ENCODE results near the gene TGFBR3. TPM values are rescaled to one million over a fixed set of nuclear protein-coding genes. Genes with fewer than 3 reads are reported as not detected.

Gene TGFBR3
- total and polyA plus RNA-seq, 9 of the 15 experiments (the other 6 are each of a cell fraction or from before 2014, with no cell fraction given) = 3.6 to 32.4 (median 15.6) TPM

DNA sequence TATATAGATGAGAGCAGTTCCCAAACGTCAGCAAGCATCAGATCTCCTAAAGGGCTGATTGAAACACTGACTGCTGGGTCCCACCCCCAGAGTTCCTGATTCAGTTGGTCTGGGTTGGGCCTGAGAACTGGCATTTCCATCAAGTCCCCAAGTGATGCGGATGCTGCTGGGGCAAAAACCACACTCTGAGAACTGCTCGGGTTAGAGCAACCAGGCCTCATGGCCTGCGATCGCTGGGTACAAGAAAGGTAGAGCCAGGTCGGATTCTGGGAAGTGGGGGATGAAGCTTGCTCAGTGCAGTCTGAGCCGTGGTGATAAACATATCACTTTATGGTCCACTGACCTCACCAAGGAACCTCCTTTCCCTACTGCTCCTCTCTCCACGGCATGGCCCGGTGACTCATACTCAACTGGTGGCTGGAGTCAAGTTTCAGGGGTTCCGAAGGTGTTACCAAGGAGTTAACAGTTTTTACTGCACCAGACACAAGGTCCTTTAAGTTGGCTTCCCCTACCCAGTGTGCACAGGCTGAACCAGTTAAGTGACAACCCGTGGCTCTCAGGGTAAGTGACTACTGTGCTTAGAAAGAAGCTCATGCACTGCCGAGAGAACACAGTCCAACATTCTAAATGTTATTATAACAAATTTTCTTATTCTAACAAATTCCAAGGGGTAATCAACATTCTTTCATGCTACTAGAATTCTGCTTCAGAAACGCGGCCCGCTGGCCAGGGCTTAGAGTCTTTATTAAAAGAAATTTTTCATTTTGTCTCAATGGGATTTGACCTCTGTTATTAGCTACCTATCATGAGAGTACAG lies 153.5 kb downstream of the TGFBR3 start (continued):
- TF ChIP-seq, protein P1, sequence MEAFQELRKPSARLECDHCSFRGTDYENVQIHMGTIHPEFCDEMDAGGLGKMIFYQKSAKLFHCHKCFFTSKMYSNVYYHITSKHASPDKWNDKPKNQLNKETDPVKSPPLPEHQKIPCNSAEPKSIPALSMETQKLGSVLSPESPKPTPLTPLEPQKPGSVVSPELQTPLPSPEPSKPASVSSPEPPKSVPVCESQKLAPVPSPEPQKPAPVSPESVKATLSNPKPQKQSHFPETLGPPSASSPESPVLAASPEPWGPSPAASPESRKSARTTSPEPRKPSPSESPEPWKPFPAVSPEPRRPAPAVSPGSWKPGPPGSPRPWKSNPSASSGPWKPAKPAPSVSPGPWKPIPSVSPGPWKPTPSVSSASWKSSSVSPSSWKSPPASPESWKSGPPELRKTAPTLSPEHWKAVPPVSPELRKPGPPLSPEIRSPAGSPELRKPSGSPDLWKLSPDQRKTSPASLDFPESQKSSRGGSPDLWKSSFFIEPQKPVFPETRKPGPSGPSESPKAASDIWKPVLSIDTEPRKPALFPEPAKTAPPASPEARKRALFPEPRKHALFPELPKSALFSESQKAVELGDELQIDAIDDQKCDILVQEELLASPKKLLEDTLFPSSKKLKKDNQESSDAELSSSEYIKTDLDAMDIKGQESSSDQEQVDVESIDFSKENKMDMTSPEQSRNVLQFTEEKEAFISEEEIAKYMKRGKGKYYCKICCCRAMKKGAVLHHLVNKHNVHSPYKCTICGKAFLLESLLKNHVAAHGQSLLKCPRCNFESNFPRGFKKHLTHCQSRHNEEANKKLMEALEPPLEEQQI (IDR thresholded peaks at IDR 0.05) = 0 out of 2 replicates have a peak, but pooled peaks have one; percentile 14
- TF ChIP-seq TSC22D4 (tag; IDR thresholded peaks at IDR 0.05) (no peak), TCF3 (CRISPR knock-in tag; IDR thresholded peaks at IDR 0.05) (peak; percentile 97), SUPT5H (IDR thresholded peaks at IDR 0.05) (no peak; the same call in 1 of the 2 replicates), ZNF384 (IDR thresholded peaks at IDR 0.05; ENCODE audit: low read depth, low read length) (0 out of 2 replicates have a peak, but pooled peaks have one; percentile 8), ZNF77 (CRISPR knock-in tag; IDR thresholded peaks at IDR 0.05) (no peak), U2AF2 (optimal IDR thresholded peaks at IDR 0.05; ENCODE audit: low read depth, low read length) (no peak), MAFG (tag; conservative IDR thresholded peaks at IDR 0.05) (no peak), IRF2 (CRISPR knock-in tag; IDR thresholded peaks at IDR 0.05) (no peak), ZNF507 (tag; conservative IDR thresholded peaks at IDR 0.05) (no peak), MBD2 (IDR thresholded peaks at IDR 0.05; ENCODE audit: borderline replicate concordance, low read depth) (peak; percentile 89), FOXJ3 (CRISPR knock-in tag; IDR thresholded peaks at IDR 0.05) (no peak), ZSCAN29 (IDR thresholded peaks at IDR 0.05) (peak; percentile 71), SIN3A (IDR thresholded peaks at IDR 0.05; ENCODE audit: borderline replicate concordance in 2 of 2, control insufficient read depth in 1 of 2, low read depth in 2 of 2, low read length in 2 of 2) (no peak), SOX6 (IDR thresholded peaks at IDR 0.05) (peak; percentile 92), ZNF174 (CRISPR knock-in tag; IDR thresholded peaks at IDR 0.05) (no peak)
- TF ChIP-seq, protein P2, sequence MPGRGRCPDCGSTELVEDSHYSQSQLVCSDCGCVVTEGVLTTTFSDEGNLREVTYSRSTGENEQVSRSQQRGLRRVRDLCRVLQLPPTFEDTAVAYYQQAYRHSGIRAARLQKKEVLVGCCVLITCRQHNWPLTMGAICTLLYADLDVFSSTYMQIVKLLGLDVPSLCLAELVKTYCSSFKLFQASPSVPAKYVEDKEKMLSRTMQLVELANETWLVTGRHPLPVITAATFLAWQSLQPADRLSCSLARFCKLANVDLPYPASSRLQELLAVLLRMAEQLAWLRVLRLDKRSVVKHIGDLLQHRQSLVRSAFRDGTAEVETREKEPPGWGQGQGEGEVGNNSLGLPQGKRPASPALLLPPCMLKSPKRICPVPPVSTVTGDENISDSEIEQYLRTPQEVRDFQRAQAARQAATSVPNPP (IDR thresholded peaks at IDR 0.05; ENCODE audit: borderline replicate concordance, insufficient read depth, insufficient read length) = no peak
- TF ChIP-seq, protein P3, sequence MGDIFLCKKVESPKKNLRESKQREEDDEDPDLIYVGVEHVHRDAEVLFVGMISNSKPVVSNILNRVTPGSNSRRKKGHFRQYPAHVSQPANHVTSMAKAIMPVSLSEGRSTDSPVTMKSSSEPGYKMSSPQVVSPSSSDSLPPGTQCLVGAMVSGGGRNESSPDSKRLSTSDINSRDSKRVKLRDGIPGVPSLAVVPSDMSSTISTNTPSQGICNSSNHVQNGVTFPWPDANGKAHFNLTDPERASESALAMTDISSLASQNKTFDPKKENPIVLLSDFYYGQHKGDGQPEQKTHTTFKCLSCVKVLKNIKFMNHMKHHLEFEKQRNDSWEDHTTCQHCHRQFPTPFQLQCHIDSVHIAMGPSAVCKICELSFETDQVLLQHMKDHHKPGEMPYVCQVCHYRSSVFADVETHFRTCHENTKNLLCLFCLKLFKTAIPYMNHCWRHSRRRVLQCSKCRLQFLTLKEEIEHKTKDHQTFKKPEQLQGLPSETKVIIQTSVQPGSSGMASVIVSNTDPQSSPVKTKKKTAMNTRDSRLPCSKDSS (IDR thresholded peaks at IDR 0.05; ENCODE audit: low read depth, partially characterized antibody) = no peak
- TF ChIP-seq, protein P4, sequence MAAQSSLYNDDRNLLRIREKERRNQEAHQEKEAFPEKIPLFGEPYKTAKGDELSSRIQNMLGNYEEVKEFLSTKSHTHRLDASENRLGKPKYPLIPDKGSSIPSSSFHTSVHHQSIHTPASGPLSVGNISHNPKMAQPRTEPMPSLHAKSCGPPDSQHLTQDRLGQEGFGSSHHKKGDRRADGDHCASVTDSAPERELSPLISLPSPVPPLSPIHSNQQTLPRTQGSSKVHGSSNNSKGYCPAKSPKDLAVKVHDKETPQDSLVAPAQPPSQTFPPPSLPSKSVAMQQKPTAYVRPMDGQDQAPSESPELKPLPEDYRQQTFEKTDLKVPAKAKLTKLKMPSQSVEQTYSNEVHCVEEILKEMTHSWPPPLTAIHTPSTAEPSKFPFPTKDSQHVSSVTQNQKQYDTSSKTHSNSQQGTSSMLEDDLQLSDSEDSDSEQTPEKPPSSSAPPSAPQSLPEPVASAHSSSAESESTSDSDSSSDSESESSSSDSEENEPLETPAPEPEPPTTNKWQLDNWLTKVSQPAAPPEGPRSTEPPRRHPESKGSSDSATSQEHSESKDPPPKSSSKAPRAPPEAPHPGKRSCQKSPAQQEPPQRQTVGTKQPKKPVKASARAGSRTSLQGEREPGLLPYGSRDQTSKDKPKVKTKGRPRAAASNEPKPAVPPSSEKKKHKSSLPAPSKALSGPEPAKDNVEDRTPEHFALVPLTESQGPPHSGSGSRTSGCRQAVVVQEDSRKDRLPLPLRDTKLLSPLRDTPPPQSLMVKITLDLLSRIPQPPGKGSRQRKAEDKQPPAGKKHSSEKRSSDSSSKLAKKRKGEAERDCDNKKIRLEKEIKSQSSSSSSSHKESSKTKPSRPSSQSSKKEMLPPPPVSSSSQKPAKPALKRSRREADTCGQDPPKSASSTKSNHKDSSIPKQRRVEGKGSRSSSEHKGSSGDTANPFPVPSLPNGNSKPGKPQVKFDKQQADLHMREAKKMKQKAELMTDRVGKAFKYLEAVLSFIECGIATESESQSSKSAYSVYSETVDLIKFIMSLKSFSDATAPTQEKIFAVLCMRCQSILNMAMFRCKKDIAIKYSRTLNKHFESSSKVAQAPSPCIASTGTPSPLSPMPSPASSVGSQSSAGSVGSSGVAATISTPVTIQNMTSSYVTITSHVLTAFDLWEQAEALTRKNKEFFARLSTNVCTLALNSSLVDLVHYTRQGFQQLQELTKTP (IDR thresholded peaks at IDR 0.05; ENCODE audit: low read depth in 1 of 2, partially characterized antibody in 2 of 2) = peak in 1 of 2 experiments; percentile 68
